ENCODE results near the gene AKAP8L.

GRCh38 chr19:15464394-15465385 is 45.9 kb upstream of the AKAP8L start, which contains the start of gene RASAL3:
- TF ChIP-seq CTCF (IDR thresholded peaks at IDR 0.05) (no peak), POLR2A (IDR thresholded peaks at IDR 0.05) (no peak)
